Natural killer cell (primary cell): ENCODE data around the gene APBA1. TPM values are rescaled to one million over a fixed set of nuclear protein-coding genes. Genes with fewer than 3 reads are reported as not detected.

ENCODE experiments used
- ATAC-seq, 3 donors: fragments of 150-1000 bp in 2 of 3; fragments of 200-7000 bp in 1 of 3; cut with Tn5 transposase; 1 replicate in 1 of 3; 2 replicates in 2 of 3; pipeline ENCODE4 v1.10.0; 2021; ENCODE audit warnings: mild to moderate bottlenecking in 2 of 3, moderate library complexity in 2 of 3
- DNase-seq, 2 donors: peaks; one replicate each; pipeline versions ENCODE4 v3.0.0 to v3.0.0-alpha.2; 2013 to 2021; ENCODE audit warnings: mixed read lengths in 1 of 2
- H3K27ac ChIP-seq: one replicate; pipeline ENCODE4 v1.5.1; 2013; ENCODE audit warnings: mild to moderate bottlenecking, low read length
- H3K27me3 ChIP-seq: one replicate; pipeline ENCODE4 v1.6.1; 2013; ENCODE audit warnings: low read length; ENCODE audit not compliant: control insufficient read depth, insufficient read depth
- H3K36me3 ChIP-seq: one replicate; pipeline ENCODE4 v1.6.1; 2013; ENCODE audit warnings: low read length; ENCODE audit not compliant: control insufficient read depth, insufficient read depth
- H3K4me1 ChIP-seq: one replicate; pipeline ENCODE4 v1.6.1; 2013; ENCODE audit warnings: low read length; ENCODE audit not compliant: control insufficient read depth, insufficient read depth
- H3K4me3 ChIP-seq: one replicate; pipeline ENCODE4 v1.5.1; 2013; ENCODE audit warnings: low read length
- H3K9me3 ChIP-seq: one replicate; pipeline ENCODE4 v1.6.1; 2013; ENCODE audit warnings: low read length; ENCODE audit not compliant: control insufficient read depth, insufficient read depth
- H3K27ac Mint-ChIP-seq, 2 donors: one replicate each; pipeline ENCODE4 v1.8.0; 2022; ENCODE audit warnings: mild to moderate bottlenecking in 2 of 2, mixed read lengths in 2 of 2, moderate library complexity in 1 of 2
- H3K27me3 Mint-ChIP-seq, 2 donors: one replicate each; pipeline ENCODE4 v1.8.0; 2022; ENCODE audit warnings: low read depth in 2 of 2, mixed read lengths in 2 of 2
- H3K36me3 Mint-ChIP-seq: one replicate; pipeline ENCODE4 v1.8.0; 2022; ENCODE audit warnings: mixed read lengths
- H3K4me1 Mint-ChIP-seq, 2 donors: one replicate each; pipeline ENCODE4 v1.8.0; 2022; ENCODE audit warnings: mixed read lengths in 2 of 2
- H3K4me3 Mint-ChIP-seq: one replicate; pipeline ENCODE4 v1.8.0; 2022; ENCODE audit warnings: mild to moderate bottlenecking, moderate library complexity, mixed read lengths
- H3K9me3 Mint-ChIP-seq, 2 donors: one replicate each; pipeline ENCODE4 v1.8.0; 2022; ENCODE audit warnings: mixed read lengths in 2 of 2
- CTCF ChIP-seq: fragments of 200-600 bp; IDR thresholded peaks from one replicate; pipeline ENCODE4 v1.8.0; 2022; ENCODE audit warnings: antibody characterized with exemption
- WGBS: methylation state at CpG from one replicate; pipeline ENCODE4 v1.1.7; 2013; ENCODE audit warnings: missing lambda C conversion rate; ENCODE audit not compliant: insufficient coverage; 5-methylcytosine and 5-hydroxymethylcytosine counted together
- intact Hi-C: fragments of 100-400 bp; cut with micrococcal nuclease; formaldehyde crosslinking; loops from one replicate; pipeline ENCODE4 v1.14.2; 2022
- total RNA-seq, 4 donors: library from RNA; stranded (reverse); fragments of 120-200 nt in 1 of 4; gene quantifications; one replicate each; pipeline versions ENCODE4 v1.2.3 to v1.2.4, GENCODE V29; 2013 to 2022

Gene APBA1
- total RNA-seq, 3 donors from 2014 or later (not counting 1 experiment from before 2014, with no cell fraction given), result 0.11 to 0.31 (median 0.13) TPM

DNA sequence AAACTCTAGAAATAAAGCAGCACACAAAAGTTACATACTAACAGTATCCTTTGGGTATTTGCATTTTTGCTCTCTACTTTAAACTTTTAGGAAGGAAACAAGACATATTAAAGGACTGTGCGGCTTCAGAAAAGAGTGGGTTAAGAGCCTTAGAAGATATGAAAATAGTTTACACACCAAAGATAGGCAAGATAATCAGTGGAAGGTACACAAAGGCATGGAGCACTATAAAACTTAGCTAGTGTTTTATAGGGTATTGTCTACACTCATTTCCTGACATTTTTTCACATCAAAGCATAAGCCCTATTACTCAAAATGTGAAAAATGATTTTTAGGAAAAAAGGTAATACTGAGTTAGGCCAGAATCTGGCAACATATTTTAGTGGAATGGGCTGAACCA, 43.7 kb upstream of the APBA1 start:
- no peak for ATAC-seq
- Mint-ChIP-seq H3K4me1 (peaks cover 5% of the 10 kb centered on the region in 2 donors), H3K27ac (no peak overlapping the region), H3K9me3 (no peaks in the 10 kb centered on the region), H3K27me3 (no peaks in the 10 kb centered on the region), H3K36me3 (peaks cover 5% of the 10 kb centered on the region), H3K4me3 (no peak overlapping the region)
- WGBS, result 100% methylated on average over 1 of the region's 1 CpG
- TF ChIP-seq CTCF, result no peak
- no peaks in the 10 kb centered on the region for H3K4me1 ChIP-seq
- no peak overlapping the region for H3K4me3 ChIP-seq
- H3K9me3 ChIP-seq, result no peaks in the 10 kb centered on the region
- H3K27ac ChIP-seq, result no peak overlapping the region
- no peak for DNase-seq
- intact Hi-C loops, result no loop called here
- H3K36me3 ChIP-seq, result peaks cover 26% of the 10 kb centered on the region
- H3K27me3 ChIP-seq, result no peaks in the 10 kb centered on the region

DNA sequence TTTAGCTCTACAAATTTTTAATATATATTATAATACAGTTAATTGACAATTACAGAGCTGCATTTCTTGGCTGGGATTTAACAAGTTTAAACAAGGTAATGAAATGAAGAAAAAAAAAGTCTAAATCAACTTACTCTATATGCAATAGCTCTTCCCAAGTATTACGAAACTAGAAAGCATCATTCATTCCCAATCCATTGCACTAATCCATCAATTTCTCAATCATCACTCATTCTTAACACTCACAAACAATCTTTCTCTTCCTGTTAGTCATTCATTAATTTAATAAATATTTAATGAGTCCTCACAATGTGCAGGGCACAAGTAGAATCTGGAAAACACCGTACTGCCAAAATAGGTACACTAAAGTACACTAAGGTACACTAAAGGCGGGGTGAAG, 42.9 kb upstream of the APBA1 start:
- no peak overlapping the region for H3K27ac Mint-ChIP-seq
- no peaks in the 10 kb centered on the region for H3K9me3 Mint-ChIP-seq
- WGBS, result 100% methylated on average over 2 of the region's 3 CpGs
- no peak for DNase-seq
- Histone ChIP-seq H3K27ac (no peak overlapping the region), H3K36me3 (peaks cover 26% of the 10 kb centered on the region), H3K4me3 (no peak overlapping the region), H3K27me3 (no peaks in the 10 kb centered on the region), H3K9me3 (no peaks in the 10 kb centered on the region), H3K4me1 (no peaks in the 10 kb centered on the region)
- ATAC-seq, result no peak
- H3K27me3 Mint-ChIP-seq, result no peaks in the 10 kb centered on the region
- no peak for TF ChIP-seq CTCF
- H3K4me3 Mint-ChIP-seq, result no peak overlapping the region
- H3K4me1 Mint-ChIP-seq, result peaks cover 2 to 3% of the 10 kb centered on the region in 2 donors
- intact Hi-C loops, result no loop called here
- H3K36me3 Mint-ChIP-seq, result peaks cover 5% of the 10 kb centered on the region

- Mint-ChIP-seq H3K27me3 (peaks cover 0 to 9% of the 10 kb centered on the region in 2 donors), H3K36me3 (peaks cover 24% of the 10 kb centered on the region), H3K4me3 (no peak overlapping the region), H3K27ac (no peak overlapping the region), H3K9me3 (peaks cover 10 to 19% of the 10 kb centered on the region in 2 donors), H3K4me1 (no peaks in the 10 kb centered on the region)
- ATAC-seq (no peak), DNase-seq (no peak)
- WGBS, result 92% methylated on average over 2 of the region's 2 CpGs
- Histone ChIP-seq H3K27me3 (no peaks in the 10 kb centered on the region), H3K27ac (no peak overlapping the region), H3K4me1 (no peaks in the 10 kb centered on the region), H3K4me3 (no peak overlapping the region), H3K36me3 (no peaks in the 10 kb centered on the region), H3K9me3 (peaks cover 8% of the 10 kb centered on the region)
- intact Hi-C loops, result no loop called here
- no peak for TF ChIP-seq CTCF
Measured at GRCh38 chr9:69697475-69697874, 25.3 kb upstream of the APBA1 start.

DNA sequence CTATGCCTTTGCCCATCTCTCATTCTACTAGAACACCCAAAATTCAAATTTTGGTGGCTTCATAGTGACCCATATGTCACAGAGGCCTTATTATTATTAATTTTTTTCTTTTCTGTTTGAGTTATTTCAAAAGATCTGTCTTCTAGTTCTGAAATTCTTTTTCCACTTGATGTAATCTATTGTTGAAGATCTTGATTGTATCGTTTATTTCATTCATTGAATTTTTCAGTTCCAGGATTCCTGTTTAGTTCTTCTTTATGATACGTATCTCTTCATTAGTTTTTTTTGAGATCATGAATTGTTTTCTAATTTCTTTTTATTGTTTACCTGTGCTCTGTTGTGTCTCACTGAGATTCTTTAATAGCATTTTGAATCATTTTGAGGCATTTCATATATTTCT, 24.6 kb upstream of the APBA1 start:
- no peak for DNase-seq
- no peak overlapping the region for H3K27ac ChIP-seq
- Mint-ChIP-seq H3K4me1 (no peaks in the 10 kb centered on the region), H3K9me3 (peaks cover 10 to 19% of the 10 kb centered on the region in 2 donors), H3K4me3 (no peak overlapping the region), H3K27ac (no peak overlapping the region), H3K36me3 (peaks cover 24% of the 10 kb centered on the region), H3K27me3 (peaks cover under 1 to 15% of the 10 kb centered on the region in 2 donors)
- TF ChIP-seq CTCF, result no peak
- peaks cover 8% of the 10 kb centered on the region for H3K9me3 ChIP-seq
- H3K27me3 ChIP-seq, result no peaks in the 10 kb centered on the region
- no peak overlapping the region for H3K4me3 ChIP-seq
- WGBS, result no CpG with 5 or more reads among the region's 2 CpGs
- no peak for ATAC-seq
- intact Hi-C loops, result no loop called here
- no peaks in the 10 kb centered on the region for H3K36me3 ChIP-seq
- no peaks in the 10 kb centered on the region for H3K4me1 ChIP-seq
